GM18907 (cell line): Measurements from ENCODE around the gene SZRD1.

Experiments used
- ATAC-seq: cut with Tn5 transposase; IDR thresholded peaks from one replicate; pipeline ENCODE4 v1.9.1; 2021; ENCODE audit warnings: mild to moderate bottlenecking, moderate library complexity; ENCODE audit not compliant: unreplicated experiment

SZRD1 gene

DNA sequence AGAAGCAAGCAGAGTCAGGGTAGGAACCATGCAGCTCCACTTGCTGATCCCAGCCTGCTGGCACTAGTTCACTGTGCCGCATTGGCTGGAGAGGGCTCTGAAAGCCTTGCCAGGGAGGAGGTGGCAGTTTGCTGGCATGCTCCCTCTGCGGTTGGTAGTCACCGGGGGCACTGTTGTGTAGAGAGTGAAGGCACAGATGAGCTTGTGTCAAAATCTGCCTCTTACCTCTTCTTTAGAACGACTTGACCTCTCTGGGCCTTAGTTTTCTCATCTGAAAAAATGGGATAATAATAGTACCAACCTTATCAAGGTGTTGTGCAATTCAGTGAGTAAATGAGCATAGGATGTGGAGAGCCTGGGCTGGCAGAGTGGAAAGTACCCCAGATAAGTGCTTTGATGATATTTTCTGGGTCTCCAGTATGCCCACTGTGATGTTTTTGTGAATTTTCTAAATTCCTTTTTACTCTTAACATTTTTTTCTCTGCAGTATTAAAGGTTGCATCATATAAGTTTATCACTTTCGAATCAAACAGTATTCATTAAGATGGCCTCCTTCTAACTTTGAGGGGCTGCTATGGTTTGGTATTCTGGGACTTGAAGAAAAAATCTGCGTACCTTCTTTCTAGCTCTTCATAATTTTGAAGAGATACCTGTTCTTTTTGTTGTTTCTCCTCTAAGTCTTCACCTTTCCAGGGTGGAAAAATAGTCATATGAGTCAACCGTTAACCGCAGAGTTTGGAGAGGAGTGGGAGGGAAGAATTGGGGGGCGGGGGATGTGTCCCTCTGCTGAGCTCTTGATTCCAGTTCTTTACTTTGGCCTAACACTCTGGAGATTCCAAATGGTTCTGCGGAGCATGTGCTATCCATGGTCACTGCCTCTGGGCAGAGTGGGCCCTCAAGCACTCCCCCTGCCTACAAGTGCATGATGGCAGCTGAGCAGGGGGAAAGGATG, 26.8 kb downstream of the SZRD1 start:
- no peak for ATAC-seq

DNA sequence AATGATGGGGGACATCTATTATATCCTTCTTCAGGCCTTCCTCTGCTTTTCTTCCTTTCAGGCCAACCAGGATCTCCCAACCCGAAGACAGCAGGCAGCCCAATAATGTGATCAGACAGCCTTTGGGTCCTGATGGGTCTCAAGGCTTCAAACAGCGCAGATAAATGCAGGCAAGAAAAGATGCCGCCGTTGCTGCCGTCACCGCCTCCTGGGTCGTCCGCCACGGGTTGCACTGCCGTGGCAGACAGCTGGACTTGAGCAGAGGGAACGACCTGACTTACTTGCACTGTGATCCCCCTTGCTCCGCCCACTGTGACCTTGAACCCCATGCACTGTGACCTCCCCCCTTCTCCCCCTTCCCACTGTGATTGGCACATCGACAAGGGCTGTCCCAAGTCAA, 27.9 kb downstream of the SZRD1 start:
- no peak for ATAC-seq

DNA sequence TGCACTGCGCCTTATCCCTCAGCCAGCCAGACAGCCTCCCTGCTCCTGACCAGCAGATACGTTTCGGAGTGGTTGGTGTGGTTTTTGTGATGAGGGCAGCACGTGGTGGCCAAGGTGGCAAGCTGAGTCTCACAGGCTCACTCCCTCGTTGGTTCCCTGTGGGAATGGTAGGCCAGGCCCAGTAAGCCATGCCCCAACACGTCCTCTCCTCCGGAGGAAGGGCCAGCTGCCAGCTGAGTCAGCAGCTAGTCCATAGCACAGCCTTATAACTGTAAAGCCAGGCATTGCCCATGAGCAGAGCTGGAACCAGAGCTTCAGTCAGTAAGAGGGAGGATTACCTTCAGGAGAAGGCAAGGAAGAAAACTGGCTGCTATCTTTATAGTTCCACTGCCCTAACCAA, 29.5 kb downstream of the SZRD1 start:
- no peak for ATAC-seq

DNA sequence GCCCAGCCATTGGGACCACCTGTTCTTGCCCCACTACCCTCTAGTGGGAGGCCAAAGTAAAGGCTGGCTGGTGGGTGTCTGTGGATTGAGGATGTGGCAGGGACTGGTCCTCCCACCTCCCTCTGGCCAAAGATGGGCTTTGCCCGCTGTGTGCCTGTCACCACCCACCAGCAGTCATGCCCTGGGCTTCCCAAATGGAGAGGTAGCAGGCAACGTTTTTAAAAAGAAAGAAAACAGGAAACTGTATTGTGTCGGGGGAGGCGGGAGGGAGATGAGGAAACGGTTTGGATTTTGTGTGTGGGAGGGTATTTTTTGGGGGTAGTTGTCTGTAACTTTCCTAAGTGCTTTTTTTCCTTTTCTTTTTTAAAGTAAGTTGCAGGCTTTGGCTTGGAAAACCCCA, 30.1 kb downstream of the SZRD1 start:
- no peak for ATAC-seq

DNA sequence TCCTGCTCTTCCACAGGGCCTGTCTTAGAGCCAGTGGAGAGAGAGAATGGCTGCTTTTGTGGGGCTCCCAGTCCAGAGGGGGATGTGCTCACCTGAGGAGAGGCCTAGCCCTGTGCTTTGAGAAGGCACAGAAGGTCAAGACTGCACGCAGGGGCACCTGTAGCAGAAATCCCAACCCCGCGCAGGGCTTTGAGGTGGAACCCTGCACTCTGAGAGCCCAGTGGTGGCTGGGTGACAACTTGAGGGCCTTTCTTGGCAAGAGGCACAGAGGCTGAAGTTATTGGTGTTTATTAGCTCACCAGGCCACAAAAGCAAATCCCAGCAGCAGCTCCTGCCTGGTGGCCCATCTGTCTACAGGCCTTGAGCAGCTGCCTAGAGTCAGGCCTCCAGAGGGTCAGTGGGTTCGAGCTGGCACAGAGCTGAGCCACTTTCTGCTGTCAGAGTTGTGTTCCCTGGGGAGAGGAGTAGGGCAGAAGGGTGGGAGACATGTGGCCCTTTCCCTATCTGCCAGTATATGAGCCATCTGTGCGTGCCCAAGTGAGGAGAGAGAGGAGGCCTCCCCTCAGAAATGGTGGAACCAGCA, 31.4 kb downstream of the SZRD1 start:
- no peak for ATAC-seq

DNA sequence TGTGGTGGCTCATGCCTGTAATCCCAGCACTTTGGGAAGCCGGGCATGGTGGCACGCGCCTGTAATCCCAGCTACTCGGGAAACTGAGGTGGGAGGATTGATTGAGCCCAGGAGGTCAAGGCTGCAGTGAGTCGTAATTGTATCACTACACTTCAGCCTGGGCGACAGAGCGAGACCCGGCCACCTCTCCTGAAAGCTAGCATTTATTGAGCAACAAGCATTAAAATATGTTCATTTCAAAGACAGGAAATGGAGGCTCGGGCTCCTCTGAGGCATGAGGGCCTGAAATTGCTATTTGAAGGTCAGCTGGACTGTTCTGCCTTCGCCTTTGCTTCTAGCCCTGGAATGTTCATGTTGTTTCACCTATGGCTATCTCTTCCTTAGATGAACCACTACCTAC, 35.7 kb downstream of the SZRD1 start:
- ATAC-seq = no peak

DNA sequence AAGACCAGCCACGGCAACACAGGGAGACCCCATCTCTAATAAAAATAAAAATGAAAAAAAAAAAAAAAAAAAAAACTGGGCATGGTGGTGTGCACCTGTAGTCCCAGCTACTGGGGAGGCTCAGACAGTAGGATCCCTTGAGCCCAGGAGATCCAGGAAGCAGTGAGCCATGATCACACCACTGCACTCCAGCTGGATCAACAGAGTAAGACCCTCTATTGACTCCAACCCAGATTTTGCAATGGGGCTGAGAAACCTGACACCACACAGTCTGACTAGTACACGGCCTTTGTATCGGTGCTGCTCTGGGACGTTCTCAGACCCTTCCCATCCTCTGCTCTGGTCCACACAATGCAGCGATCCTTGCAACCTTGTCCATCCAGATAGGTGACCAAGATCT, 38.4 kb downstream of the SZRD1 start:
- no peak for ATAC-seq

DNA sequence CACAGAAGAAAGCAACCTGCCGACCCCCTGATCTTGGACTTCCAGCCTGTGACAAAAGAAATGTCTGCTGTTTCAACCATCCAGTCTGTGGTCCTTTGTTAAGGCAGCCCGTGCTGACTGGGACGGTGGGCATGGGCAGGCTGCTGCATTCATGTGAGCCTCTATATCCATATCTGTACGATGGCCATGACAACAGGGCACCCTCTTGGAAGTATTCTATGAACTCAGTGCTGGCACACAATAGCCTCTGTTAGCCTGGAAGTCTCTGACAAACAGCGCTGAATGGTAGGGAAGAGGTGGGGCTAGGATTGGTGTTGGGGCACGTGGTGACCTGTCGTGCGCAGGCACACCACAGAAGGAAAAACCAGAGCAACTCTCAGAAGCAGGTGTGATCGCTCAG, 39.8 kb downstream of the SZRD1 start:
- no peak for ATAC-seq

DNA sequence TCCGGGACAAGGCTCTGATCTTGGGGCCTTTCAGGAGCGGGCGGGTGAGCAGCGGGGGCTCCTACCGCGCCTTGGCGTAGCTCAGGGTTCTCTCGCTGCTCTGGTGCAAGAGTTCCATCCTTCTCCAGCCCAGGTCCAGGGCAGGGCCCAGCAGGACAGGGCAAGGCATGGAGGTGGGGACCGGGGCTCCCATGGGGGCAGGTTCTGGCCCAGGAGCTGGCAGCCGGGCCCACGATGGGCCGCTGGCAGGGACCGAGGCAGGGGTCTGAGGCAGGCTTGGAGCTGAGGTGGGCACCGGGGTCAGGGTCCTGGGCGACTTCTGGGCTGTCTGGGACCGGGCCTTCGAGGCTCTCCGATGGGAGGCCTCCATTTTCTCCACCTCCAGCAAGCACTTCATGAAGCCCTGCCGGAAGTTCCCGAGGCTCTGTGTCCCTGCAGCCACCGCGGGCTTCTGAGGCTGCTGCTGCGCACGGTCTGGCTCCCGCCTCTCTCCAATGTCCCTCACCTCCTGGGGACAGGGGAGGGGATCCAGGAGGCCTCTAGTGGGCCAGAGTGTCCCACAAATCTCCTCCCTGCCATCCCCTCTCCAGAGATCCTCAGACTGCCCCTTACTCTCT, 42.6 kb downstream of the SZRD1 start:
- no peak for ATAC-seq

DNA sequence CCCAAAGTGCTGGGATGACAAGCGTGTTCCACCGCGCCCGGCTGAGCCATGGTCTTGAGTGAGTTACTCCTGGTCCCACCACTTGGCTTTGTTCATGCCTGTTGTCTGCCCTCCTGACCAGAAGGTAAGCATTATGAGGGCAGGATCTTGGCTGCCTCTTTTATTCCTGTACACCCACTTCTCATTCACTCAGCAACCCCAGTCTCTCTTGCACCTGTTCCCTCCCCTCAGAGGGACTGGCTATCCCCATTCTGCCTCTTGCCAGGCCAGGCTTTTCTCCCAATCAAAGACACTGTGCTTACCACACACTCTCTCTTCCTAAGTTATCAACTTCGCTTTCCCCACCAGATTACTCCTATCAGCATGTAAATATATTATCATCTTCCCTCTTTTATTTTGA, 43.8 kb downstream of the SZRD1 start:
- no peak for ATAC-seq

DNA sequence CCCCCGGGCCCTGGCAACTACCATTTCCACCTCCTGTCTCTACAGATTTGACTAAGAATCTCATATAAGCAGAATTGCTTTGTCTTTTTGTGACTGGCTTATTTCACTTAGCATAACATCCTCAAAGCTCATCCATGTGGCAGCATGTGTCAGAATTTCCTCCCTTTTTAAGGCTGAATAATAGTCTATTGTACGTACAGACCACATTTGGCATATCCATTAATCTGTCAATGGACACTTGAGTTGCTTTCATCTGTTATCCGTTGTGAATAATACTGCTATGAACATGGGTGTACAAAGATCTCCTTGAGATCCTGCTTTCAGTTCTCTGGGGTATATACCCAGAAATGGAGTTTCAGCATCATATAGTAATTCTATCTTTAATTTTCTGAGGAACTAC, 46.1 kb downstream of the SZRD1 start:
- no peak for ATAC-seq

DNA sequence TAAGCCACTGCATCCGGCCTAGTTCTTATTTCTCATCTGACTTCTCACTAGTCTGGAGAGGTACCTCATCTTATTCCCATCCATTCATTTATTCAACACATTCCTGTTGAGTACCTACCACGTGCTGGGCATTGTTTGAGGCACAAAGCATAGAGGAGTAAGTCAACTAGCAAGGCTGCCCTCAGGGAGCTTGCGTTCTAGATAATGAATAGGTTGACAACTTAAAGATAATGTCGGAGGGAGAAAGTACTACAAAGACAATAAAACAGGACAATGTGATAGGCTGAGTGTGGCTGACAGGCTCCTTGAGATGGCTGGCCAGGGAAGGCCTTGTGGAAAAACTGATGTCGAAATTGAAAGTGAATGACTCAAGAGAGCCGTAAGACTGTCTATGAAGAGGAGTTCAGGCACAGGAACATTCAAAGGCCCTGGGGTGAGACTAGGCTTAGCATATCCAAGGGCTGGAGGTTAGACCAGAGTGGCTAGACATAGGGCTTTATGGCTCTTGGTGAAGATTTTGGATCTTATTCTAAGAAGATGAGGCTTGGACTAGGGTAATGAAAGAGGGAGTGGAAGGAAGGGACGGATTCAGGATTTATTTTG, 51.9 kb downstream of the SZRD1 start:
- no peak for ATAC-seq

DNA sequence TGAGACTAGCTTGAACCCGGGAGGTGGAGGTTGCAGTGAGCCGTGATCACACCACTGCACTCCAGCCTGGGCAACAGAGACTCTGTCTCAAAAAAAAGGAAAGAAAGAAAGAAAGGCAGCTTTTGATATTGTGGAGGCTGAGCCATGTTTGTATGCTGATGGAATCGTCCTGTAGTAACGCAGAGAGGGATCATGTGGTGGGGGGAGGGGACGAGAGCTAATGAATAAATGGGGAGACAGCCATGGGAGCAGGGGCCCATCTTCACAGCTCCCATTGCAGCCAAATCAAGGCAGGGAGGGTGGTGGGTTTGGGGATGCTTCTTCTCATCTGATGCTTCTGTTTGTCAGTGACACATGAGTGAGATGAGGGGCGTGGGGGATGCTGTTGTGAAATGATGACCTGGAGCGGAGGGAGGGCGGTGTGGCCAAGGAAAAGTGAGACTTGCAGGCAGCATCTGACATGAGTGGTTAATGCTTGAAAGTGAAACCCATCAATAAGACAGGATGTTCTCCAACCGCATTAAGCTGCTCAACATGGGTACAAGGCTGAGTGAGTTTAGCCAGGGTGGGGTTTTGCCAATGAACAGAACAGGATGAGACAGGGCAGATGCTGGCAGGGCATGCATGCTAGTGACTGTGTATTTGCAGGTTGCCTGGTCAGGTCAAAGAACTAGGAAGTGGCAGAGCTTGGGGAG, 53.5 kb downstream of the SZRD1 start:
- ATAC-seq = peak; percentile 85

DNA sequence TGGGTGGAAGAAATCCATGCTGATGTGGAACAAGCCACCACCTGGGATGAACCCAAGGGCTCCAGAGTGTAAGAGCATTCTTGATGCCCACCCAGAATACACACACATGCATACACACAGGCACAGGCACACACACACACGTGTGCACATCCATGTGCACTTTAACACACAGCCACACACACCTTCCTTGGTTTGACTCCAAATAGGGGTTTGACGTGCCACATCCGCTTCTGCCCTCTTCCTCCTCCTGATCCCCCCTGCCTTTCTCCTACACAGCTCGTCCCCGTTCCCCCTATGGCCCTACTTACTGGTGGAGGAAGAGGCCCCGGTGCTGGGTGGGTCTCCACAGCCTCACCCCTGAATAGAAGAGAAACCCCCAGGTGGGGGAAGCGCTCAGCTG, 54.2 kb downstream of the SZRD1 start:
- no peak for ATAC-seq

DNA sequence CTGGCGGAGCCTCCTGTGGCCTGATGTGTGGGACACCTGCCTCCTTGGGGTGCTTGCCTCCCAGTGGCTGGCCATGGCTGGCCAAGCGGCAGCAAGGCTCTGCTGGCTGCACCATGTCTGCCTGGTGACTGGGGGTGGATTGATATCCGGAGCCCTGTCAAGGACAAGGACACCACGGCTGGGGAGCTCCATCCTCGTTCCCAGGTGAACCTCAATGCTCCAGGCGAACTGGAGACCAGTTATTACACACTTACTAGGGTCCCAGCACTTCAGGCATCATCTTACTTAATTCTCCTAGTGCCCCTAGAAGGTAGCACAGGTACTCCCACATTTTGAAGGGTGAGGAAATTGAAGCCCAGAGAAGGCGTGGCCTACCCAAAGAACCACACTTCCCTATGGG, 55.0 kb downstream of the SZRD1 start:
- no peak for ATAC-seq

DNA sequence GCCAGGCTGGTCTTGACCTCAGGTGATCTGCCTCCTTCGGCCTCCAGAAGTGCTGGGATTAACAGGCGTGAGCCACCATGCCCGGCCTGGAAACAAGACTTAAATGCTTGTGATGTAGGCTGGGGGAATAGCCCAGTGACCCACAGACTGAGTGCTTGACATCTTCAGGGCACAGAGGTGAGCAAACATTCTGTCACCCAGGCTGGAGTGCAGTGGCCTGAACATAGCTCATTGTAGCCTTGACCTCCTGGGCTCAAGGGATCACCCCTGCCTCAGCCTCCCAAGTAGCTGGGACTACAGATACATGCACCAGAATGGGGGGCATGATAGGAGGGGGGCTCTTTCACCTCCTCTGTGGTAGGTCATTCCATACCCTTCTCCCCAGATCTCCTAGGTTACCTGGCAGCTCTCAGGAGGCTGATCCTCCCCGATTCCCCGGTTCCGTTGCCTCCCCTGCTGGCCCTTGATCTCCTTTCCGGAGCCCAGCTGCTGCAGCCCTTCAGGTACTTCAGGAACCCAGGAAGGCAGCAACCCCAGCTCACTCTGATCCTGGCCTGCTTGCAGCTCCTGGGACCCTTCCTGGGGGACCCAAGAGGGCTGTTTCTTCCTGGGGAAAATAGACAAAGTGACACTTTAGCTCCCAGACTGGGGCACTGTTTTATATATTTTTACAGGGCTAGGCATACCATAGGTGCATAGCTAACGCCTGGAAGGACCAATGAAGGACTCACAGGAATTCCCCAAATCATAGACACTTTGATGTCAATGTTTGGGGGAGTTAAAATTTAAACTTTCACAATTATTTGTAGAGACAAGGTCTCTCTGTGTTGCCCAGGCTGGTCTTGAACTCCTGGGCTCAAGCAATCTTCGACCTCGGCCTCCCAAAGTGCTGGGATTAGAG, 58.3 kb downstream of the SZRD1 start:
- ATAC-seq = no peak

DNA sequence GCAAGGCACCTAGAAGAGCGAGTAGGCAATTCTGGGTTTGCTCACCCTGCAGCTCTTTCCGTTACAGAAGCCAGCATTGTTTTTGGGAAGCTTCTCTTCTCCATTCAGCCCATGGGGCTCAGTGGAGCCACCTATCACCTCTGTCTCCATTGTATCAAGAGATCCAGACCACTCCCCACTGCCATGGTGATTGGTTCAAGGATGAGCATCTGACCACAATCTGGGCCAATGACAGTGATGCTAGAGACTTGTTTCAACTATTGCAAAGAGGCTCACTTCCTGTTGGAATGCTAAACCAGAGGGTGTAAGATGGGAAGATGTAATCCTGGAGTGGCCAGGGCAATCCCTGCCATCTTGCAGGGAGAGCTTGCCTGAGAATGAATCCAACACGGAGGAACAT, 63.6 kb downstream of the SZRD1 start:
- no peak for ATAC-seq

DNA sequence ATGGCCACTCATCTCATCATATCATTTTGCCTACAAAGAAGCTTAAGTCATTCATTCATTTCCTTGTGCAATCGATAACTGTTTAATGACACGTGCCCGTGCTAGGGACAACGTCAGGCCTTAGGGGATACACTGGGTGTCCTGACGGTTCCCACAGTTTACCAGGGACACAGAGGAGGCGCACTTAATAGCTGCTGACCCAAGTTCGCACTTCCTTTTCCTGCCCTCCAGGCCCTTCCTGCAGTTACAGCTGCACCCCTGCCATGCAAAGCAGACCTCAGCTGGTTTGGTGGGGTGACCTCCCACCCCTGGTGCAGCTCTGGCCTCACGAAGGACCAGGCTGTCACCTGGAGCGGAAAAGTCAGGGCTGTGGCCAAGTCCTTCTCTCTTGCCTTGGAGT, 66.0 kb downstream of the SZRD1 start:
- no peak for ATAC-seq

DNA sequence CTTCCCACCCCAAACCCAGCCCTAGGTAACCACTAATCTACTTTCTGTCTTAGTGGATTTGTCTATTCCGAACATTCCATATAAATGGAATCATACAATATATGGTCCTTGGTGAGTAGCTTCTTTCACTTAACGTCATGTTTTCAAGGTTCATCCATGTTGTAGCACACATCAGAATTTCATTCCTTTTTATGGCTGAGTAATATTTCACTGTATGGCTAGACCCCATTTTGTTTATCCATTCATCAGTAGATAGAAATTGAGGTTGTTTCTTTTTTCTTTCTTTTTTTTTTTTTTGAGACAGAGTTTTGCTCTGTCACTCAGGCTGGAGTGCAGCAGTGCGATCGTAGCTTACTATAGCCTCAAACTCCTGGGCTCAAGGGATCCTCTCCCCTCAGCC, 67.0 kb downstream of the SZRD1 start:
- no peak for ATAC-seq

DNA sequence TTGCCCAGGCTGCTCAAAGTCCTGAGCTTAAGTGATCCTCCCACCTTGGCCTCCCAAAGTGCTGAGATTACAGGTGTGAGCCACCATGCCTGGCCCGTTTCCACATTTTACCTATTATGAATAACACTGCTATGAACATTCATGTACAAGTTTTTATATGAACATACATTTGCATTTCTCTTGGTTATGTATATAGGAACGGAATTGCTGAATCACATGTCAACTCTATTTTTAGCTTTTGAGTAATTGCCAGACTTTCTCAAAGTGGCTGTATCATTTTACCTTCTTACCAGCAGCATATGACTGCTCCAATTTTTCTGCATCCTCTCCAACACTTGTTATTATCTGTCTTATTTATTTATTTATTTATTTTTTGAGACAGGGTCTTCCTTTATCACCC, 67.5 kb downstream of the SZRD1 start:
- ATAC-seq = no peak
